ENCODE data around the gene OR1F1. TPM values are rescaled to one million over a fixed set of nuclear protein-coding genes. Genes with fewer than 3 reads are reported as not detected.

The OR1F1 gene
- total and polyA plus RNA-seq, 2 donors (not counting 1 experiment from before 2014, with no cell fraction given) = 0.23 TPM; not detected in 1

DNA sequence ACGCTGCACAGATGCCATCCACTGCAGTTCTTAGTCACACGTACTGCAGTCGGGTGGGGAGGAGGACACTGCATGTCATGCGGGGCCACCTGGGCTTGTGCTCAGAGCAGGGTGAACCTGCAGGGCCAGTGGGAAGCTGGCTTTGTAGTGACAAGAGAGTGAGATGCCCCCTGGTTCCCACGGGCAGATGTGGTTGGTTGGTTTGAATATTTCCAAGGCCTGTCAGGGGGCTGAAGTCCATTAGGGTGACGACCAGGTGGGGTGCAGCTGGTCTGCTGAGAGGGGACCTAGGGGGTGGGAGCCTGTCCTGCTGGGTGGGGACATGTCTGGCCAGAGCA is 38.8 kb upstream of the OR1F1 start:
- Histone ChIP-seq H3K27ac (ENCODE audit: insufficient read depth, low read length) (no peak overlapping the region), H3K36me3 (ENCODE audit: control insufficient read depth, insufficient read depth, low read length) (no peaks in the 10 kb centered on the region), H3K27me3 (ENCODE audit: control insufficient read depth, insufficient read depth, low read length) (no peaks in the 10 kb centered on the region), H2AFZ (ENCODE audit: low read length) (no peak overlapping the region), H3K79me2 (ENCODE audit: control insufficient read depth, insufficient read depth, low read length) (no peaks in the 10 kb centered on the region), H4K20me1 (ENCODE audit: control insufficient read depth, extremely low read depth, insufficient read depth, low read length) (no peaks in the 10 kb centered on the region), H3K9ac (ENCODE audit: insufficient read depth, low read length) (no peak overlapping the region), H3K4me2 (ENCODE audit: extremely low read depth, insufficient read depth, low read length) (no peak overlapping the region), H3K4me3 (replicated peaks in 1 of 4; ENCODE audit: control extremely low read depth in 1 of 4, insufficient read depth in 1 of 4, low read depth in 3 of 4, low read length in 4 of 4) (no peak overlapping the region), H3K9me3 (ENCODE audit: control insufficient read depth, insufficient read depth, low read depth, low read length) (no peaks in the 10 kb centered on the region), H3K4me1 (ENCODE audit: control insufficient read depth, extremely low read depth, insufficient read depth, low read length) (peaks cover 2% of the 10 kb centered on the region)
- TF ChIP-seq, protein P1, sequence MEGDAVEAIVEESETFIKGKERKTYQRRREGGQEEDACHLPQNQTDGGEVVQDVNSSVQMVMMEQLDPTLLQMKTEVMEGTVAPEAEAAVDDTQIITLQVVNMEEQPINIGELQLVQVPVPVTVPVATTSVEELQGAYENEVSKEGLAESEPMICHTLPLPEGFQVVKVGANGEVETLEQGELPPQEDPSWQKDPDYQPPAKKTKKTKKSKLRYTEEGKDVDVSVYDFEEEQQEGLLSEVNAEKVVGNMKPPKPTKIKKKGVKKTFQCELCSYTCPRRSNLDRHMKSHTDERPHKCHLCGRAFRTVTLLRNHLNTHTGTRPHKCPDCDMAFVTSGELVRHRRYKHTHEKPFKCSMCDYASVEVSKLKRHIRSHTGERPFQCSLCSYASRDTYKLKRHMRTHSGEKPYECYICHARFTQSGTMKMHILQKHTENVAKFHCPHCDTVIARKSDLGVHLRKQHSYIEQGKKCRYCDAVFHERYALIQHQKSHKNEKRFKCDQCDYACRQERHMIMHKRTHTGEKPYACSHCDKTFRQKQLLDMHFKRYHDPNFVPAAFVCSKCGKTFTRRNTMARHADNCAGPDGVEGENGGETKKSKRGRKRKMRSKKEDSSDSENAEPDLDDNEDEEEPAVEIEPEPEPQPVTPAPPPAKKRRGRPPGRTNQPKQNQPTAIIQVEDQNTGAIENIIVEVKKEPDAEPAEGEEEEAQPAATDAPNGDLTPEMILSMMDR (conservative IDR thresholded peaks at IDR 0.05 in 1 of 2, IDR thresholded peaks at IDR 0.05 in 1 of 2; ENCODE audit: low read depth in 1 of 2, low read length in 2 of 2) = no peak
- no peak for TF ChIP-seq EZH2 (IDR thresholded peaks at IDR 0.05; ENCODE audit: low read length, missing control alignments)
- no peak for DNase-seq (ENCODE audit: low read depth in 2 of 2)

GRCh38 chr16:3149630-3150345 is 38.2 kb upstream of the OR1F1 start:
- Histone ChIP-seq H3K27ac (ENCODE audit: insufficient read depth, low read length) (peak overlapping the region; percentile 72), H3K36me3 (ENCODE audit: control insufficient read depth, insufficient read depth, low read length) (no peaks in the 10 kb centered on the region), H3K4me1 (ENCODE audit: control insufficient read depth, extremely low read depth, insufficient read depth, low read length) (peaks cover 2% of the 10 kb centered on the region), H3K4me2 (ENCODE audit: extremely low read depth, insufficient read depth, low read length) (peak overlapping the region; percentile 98), H3K9ac (ENCODE audit: insufficient read depth, low read length) (peak overlapping the region; percentile 68), H3K4me3 (replicated peaks in 1 of 4; ENCODE audit: control extremely low read depth in 1 of 4, insufficient read depth in 1 of 4, low read depth in 3 of 4, low read length in 4 of 4) (peak overlapping the region; percentile 54 to 84 (median 74)), H3K9me3 (ENCODE audit: control insufficient read depth, insufficient read depth, low read depth, low read length) (no peaks in the 10 kb centered on the region), H3K27me3 (ENCODE audit: control insufficient read depth, insufficient read depth, low read length) (no peaks in the 10 kb centered on the region), H4K20me1 (ENCODE audit: control insufficient read depth, extremely low read depth, insufficient read depth, low read length) (no peaks in the 10 kb centered on the region), H2AFZ (ENCODE audit: low read length) (peak overlapping the region; percentile 53), H3K79me2 (ENCODE audit: control insufficient read depth, insufficient read depth, low read length) (no peaks in the 10 kb centered on the region)
- peak; percentile 61 to 66 for DNase-seq (ENCODE audit: low read depth in 2 of 2)
- TF ChIP-seq, protein P1 (conservative IDR thresholded peaks at IDR 0.05 in 1 of 2, IDR thresholded peaks at IDR 0.05 in 1 of 2; ENCODE audit: low read depth in 1 of 2, low read length in 2 of 2) = peak; percentile 41 to 45
- no peak for TF ChIP-seq EZH2 (IDR thresholded peaks at IDR 0.05; ENCODE audit: low read length, missing control alignments)

- H3K4me1 ChIP-seq (ENCODE audit: control insufficient read depth, extremely low read depth, insufficient read depth, low read length) = peaks cover 2% of the 10 kb centered on the region
These were observed 37.4 kb upstream of the OR1F1 start for GRCh38 chr16:3150346-3151218.

More at GRCh38 chr16:3150346-3151218, 37.4 kb upstream of the OR1F1 start:
- DNase-seq (ENCODE audit: low read depth in 2 of 2) = peak; percentile 92 to 96
- Histone ChIP-seq H2AFZ (ENCODE audit: low read length) (peak overlapping the region; percentile 53), H3K36me3 (ENCODE audit: control insufficient read depth, insufficient read depth, low read length) (no peaks in the 10 kb centered on the region), H4K20me1 (ENCODE audit: control insufficient read depth, extremely low read depth, insufficient read depth, low read length) (no peaks in the 10 kb centered on the region), H3K9me3 (ENCODE audit: control insufficient read depth, insufficient read depth, low read depth, low read length) (no peaks in the 10 kb centered on the region), H3K9ac (ENCODE audit: insufficient read depth, low read length) (peak overlapping the region; percentile 68), H3K4me3 (replicated peaks in 1 of 4; ENCODE audit: control extremely low read depth in 1 of 4, insufficient read depth in 1 of 4, low read depth in 3 of 4, low read length in 4 of 4) (peak overlapping the region; percentile 54 to 84 (median 74)), H3K79me2 (ENCODE audit: control insufficient read depth, insufficient read depth, low read length) (no peaks in the 10 kb centered on the region), H3K4me2 (ENCODE audit: extremely low read depth, insufficient read depth, low read length) (peak overlapping the region; percentile 98), H3K27ac (ENCODE audit: insufficient read depth, low read length) (peak overlapping the region; percentile 72), H3K27me3 (ENCODE audit: control insufficient read depth, insufficient read depth, low read length) (no peaks in the 10 kb centered on the region)
- TF ChIP-seq EZH2 (IDR thresholded peaks at IDR 0.05; ENCODE audit: low read length, missing control alignments) = no peak
- TF ChIP-seq, protein P1 (conservative IDR thresholded peaks at IDR 0.05 in 1 of 2, IDR thresholded peaks at IDR 0.05 in 1 of 2; ENCODE audit: low read depth in 1 of 2, low read length in 2 of 2) = no peak

Measured in fibroblast of lung (primary cell).